HG03097 (cell line): ENCODE data around the gene FBXO15.

ENCODE experiments used
- ATAC-seq: cut with Tn5 transposase; IDR thresholded peaks from one replicate; pipeline ENCODE4 v1.9.1; 2021; ENCODE audit not compliant: unreplicated experiment, low FRiP score

Gene FBXO15

GRCh38 chr18:74116633-74117554 lies 30.7 kb downstream of the FBXO15 start:
- no peak for ATAC-seq

DNA sequence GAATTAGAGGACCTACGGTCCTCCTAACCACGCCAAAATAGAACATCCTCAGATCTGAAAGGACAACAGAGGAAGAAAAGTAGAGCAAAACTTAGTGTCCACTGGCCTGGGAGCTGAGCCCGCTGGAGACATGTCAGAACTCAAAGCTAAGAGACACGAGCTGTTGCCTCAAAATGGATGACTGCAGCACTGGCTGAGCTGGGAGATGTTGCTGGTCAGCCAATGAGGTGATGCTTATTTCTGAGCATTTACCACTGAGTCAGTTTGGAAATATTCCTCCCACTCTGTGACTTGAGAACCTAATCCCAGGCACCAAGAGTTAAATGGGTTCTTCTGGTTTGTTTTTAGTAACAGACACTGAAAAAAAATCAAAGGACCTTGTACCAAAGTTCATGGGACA lies 32.6 kb downstream of the FBXO15 start:
- ATAC-seq: no peak

- no peak for ATAC-seq
Observed at GRCh38 chr18:74114116-74114515, 33.5 kb downstream of the FBXO15 start.

DNA sequence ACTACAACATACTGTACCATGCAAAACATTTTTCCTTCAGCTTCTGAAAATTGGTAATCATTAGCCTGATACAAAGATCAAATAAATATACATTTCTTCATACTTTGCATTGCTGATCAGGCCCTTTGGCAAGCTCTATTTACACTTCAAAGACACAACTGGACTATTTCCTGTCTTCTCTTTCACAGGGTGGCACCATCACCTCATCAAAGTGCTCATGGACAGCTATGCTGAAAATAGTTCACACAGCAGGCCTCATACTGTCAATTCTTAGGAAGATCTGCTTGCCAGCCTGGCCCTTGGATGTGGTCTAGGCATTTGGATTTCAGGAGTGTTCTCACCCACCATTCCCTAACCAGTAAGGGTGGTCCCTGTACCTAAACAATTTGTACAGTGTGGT lies 33.9 kb downstream of the FBXO15 start:
- ATAC-seq: no peak

DNA sequence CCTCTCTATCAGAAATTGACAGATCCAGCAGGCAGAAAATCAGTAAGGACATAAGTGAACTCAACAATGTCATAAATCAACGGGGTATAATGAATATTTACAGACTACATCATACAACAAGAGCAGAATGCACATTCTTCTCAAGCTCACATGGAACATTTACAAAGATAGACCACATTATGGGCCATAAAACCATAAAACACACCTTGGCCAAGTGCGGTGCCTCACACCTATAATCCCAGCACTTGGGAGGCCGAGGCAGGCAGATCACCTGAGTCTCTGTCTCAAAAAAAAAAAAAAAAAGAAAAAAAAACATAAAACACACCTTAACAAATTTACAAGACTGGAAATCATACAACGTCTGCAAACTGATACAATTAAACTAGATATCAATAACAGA lies 36.7 kb downstream of the FBXO15 start:
- ATAC-seq: no peak

GRCh38 chr18:74110149-74110548 lies 37.5 kb downstream of the FBXO15 start:
- ATAC-seq: no peak

DNA sequence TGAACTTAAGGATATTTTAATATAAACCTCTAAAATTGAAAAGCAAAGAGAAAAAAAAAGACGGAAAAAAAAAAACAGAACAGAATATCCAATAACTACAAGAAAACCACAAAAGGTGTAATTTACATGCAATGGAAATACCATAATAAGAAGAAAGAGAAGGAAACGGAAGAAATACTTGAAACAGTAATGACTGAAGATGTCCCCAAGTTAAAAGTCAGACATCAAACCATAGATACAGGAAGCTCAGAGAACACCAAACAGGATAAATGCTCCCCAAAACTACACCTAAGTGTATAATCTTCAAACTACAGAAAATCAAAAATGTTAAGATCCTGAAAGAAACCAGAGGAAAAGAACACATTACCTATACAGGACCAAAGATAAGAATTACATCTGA lies 39.2 kb downstream of the FBXO15 start:
- no peak for ATAC-seq

GRCh38 chr18:74097803-74098202 lies 49.8 kb downstream of the FBXO15 start:
- ATAC-seq: no peak

GRCh38 chr18:74092922-74093321 lies 54.7 kb downstream of the FBXO15 start:
- no peak for ATAC-seq

DNA sequence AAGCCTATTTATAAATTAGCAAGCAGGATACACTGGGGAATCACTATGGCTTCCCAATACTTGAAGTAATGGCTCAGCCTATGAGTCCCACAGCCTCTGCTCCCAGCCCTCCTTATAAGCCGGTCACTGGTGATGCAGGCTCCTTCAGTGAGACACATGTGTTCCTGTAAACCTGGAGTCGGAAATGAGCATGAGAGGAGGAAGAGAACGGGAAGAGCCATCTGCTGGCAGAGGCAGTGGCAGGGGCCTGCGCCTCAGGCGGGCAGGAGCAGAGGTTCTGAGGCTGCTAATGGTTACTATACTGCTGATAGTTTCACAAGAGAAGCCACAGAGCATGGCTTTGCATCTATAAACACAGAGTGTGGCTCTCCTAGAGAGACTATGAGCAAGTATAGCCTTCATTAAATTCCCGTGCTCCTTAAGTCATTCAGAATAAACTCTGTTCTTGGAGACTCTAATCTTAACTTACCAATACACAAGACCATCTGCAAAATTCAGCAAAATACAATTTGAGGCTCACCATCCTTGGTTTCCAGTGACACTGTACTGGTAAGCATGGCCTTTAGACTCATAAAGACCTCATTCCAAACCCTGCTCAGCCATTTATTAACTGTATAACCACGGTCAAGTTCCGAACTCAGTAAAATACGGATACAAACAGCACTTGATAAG lies 63.3 kb downstream of the FBXO15 start:
- ATAC-seq: no peak

DNA sequence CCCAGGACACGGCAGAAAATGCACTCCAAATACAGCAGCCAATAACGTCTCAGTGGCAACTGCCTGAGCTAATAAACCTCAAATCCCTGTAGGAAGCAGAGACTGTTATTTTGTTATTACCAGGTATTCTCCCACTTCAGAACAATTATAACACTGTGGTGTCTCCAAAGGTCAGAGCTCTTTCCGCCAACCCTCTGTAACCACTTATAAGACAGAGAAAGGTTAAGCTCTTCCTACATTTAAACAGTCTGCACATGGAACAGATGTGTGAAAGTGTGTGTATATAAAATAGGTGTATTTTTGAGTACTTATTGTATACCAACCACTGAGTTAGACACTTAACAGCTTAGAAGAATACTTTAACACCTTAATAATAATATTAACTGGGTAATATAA lies 64.1 kb downstream of the FBXO15 start:
- no peak for ATAC-seq

DNA sequence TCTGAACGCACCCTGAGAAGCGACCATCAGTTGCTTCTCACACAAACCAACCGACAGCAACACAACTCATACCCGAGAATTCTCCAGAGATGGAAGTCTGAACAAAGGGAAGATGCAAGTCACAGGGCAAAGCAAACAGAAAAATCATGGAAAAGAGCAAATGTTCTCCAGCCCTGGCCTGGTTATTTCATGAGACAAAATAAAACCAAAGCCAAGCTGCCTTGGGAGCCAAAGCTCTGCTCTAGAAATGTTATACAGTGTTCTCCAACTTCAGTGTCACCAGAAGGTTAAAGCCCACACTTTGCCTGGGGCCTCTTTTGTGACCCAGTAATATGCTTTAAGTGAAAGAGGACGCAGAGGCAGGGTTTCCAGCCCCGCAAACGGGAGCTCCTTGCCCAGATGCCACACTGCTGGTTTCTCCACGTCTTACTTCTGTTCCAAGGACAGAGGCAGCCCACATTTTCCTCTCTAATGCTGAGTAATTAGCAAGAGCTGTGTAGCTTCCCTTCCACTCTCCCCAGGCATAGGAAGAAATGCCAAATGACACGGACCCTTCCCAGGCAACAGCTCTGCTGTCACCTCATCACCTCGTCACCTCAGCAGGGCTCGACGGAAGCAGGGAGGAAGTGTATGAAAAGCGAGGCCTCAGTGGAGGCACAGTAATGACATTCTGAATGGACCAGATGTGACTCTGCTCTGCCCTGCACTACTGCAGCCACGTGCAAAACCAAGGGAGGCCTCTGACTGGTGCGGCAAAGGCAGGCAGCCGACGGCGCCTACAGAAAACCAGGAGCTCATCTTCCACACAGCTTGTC lies 64.7 kb downstream of the FBXO15 start:
- ATAC-seq: no peak

DNA sequence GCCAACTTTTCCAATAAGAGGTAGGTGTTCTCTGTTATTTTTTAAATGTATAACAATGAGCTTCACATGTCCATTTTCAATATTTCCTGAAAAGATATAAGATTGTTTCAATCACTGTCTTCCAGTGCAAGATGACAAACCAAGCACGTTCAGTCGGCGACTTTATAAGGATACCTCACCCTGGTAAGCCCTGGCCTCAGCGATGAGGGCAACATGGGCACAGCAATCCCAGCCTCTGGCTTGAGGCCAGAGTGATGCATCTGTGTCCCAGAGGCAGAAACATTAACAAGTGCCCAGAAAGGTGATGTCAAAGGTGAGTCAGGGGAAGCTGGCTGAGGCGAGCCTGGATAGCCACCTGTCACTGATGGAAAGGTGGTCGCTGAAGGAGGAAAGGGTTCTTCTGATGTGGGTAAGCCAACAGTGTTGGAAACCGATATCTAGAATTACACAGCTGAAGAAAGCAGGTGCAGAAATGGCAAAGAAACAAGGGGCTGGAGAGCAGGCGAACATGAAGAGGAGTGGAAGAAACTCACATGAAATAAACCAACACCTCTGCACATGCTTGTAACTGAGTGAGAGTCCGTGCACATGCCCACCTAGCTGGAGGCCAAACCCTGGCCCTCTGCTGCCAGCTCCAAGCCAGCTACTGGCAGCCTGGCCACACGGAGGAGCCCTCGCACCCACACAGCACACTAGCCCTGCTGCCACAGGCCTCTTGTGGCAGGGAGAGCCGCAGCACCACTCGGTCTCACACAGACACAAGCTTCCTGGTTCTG lies 65.5 kb downstream of the FBXO15 start:
- ATAC-seq: peak; percentile 93

DNA sequence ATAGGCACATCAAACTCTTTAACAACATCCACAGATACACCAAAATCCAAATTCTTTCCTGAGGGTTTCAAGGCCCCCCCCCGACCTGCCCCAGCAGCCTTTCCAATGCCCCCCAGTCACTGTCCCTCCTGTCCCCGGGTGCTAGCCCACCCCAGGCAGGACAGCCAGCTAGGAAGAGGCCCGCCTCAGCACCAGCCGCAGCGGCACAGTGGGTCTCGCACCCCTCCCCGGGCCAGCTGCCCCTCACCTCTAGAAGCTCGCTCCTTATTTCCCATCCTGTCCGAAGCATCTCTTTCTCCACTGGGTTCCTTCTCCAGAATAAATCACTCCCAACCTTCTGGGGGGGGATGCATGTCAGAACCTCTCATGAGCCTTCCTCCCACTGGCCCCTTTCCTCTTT lies 69.4 kb downstream of the FBXO15 start:
- no peak for ATAC-seq

DNA sequence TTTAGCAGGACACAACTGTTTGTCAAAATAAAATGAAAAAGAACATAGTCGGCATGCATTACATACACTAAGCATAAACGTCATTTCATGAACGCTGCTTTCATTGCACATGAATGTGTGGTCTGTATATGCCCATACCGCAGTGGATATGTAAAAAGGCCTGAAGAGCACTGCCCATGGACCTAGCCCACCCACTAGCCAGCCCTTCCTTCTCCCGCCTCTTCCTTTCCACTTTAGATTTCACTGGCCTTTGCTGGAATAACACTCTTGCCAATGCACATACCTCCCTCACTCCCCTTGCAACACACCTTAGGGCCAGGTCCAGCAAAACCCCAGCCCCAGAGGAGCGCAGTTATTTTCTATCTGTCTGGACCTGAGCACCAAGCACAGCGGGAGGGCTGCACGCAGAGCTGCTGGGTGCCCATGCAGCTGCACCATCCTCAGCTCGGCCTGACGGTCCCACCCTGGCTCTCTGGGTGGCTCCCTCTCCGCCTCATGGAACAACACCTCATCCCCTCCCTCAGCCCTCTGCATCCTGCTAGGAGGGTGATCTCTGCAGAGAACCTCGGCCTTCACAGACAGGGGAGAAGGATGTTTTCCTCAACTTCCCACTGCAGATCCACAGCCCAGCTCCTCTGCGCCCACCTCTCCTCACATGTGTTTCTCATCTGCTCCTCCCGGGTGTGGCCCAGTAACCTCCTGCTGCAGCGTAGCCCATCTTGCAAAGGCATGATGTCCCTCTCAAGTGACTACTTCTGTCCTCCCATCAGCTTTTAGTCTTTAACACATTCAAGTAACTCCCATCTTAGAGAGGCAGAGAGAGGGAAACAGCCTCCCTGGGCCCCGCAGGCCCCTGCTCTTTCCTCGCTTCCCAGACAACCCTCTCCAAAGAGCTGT lies 72.7 kb downstream of the FBXO15 start:
- ATAC-seq: no peak

GRCh38 chr18:74073957-74074667 lies 73.5 kb downstream of the FBXO15 start:
- ATAC-seq: no peak

GRCh38 chr18:74069178-74070050 lies 78.2 kb downstream of the FBXO15 start:
- ATAC-seq: no peak

DNA sequence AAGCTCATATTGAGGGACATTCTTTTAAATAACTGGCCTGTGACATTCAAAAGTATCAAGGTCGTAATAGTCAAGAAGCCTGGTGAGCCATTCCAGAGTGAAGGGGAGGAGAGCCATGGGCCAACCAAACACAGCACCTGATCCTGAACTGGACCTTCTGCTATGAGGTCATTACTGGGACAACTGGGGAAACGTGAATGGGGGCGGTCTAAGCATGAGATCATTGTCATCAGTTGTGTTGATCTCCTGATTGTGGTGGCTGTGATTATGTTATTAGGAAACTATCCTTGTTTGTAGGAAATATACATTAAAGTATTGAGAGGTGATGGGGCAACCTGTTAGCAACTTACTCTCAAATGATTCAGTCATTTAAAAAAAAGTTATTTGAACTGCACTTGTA lies 79.3 kb downstream of the FBXO15 start:
- no peak for ATAC-seq
